ENCODE data around the gene RBM23. TPM values are rescaled to one million over a fixed set of nuclear protein-coding genes. Genes with fewer than 3 reads are reported as not detected.

Gene RBM23
- total and polyA plus RNA-seq, 10 of the 15 experiments (the other 5 are each of a cell fraction or from before 2014, with no cell fraction given): 54.0 to 72.6 (median 61.3) TPM

DNA sequence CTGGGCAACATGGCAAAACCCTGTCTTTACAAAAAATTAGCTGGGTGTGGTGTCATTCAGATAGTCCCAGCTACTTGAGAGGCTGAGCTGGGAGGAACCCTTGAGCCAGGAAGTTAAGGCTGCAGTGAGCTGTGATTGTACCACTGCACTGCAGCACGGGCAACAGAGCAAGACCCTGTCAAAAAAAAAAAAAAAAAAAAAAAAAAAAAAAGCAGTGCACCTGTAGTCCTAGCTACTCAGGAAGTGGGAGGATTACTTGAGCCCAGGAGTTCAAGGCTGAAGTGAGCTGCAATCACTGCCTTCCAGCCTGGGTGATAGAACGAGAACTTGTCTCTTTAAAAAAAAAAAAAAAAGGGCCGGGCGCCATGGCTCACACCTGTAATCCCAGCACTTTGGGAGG, 30.3 kb downstream of the RBM23 start:
- ChIA-PET SMC1A (ENCODE audit: uncharacterized antibody, unreplicated experiment) (interaction anchor here (0.6 to 9.5 kb wide), 20 partner anchors 8 to 569 kb away, joined by 3 to 110 read pairs (median 4); partner anchors contain the start of genes HAUS4 and LRP10), RAD21 (ENCODE audit: unreplicated experiment) (interaction anchor here (0.6 to 4.2 kb wide), 28 partner anchors 11 to 1478 kb away, joined by 3 to 50 read pairs (median 4); partner anchors contain the start of genes HAUS4, LRP10, OXA1L and PRMT5), POLR2A (interaction anchor here (0.6 to 6.0 kb wide), 21 partner anchors 11 to 1506 kb away, joined by 3 to 51 read pairs (median 4); partner anchors contain the start of genes LRP10, OXA1L, PABPN1 and PRMT5), CTCF (interaction anchor here (0.6 to 10.8 kb wide), 16 partner anchors 11 to 333 kb away, joined by 3 to 174 read pairs (median 6); partner anchors contain the start of genes HAUS4, LRP10 and PRMT5)
- Histone ChIP-seq H3K4me3 (peak overlapping the region; percentile 91), H2AFZ (ENCODE audit: control insufficient read depth, low read depth, low read length) (no peak overlapping the region), H4K20me1 (ENCODE audit: control insufficient read depth, insufficient read depth) (no peaks in the 10 kb centered on the region), H3K4me2 (ENCODE audit: control insufficient read depth, insufficient read depth) (peak overlapping the region; percentile 89), H3K27ac (ENCODE audit: control insufficient read depth, insufficient read depth) (peak overlapping the region; percentile 86), H3K36me3 (ENCODE audit: control insufficient read depth in 2 of 2, insufficient read depth in 2 of 2, low read length in 1 of 2) (no peaks in the 10 kb centered on the region; a peak in 1 of 4 replicates), H3K27me3 (replicated peaks in 1 of 2; ENCODE audit: control insufficient read depth in 2 of 2, insufficient read depth in 2 of 2, low read length in 1 of 2) (no peaks in the 10 kb centered on the region), H3K4me1 (ENCODE audit: control insufficient read depth, insufficient read depth, low read length) (peaks cover 34% of the 10 kb centered on the region), H3K79me2 (ENCODE audit: control insufficient read depth, insufficient read depth, low read length) (peaks cover 5% of the 10 kb centered on the region), H3K9ac (ENCODE audit: control insufficient read depth, insufficient read depth, low read length) (peak overlapping the region; percentile 88; the same call in 1 of the 2 replicates), H3K9me3 (replicated peaks; ENCODE audit: control insufficient read depth, insufficient read depth, low read length) (no peaks in the 10 kb centered on the region)
- in situ Hi-C loops (cut with MboI): no loop called here
- intact Hi-C loops (cut with micrococcal nuclease; ENCODE audit: unreplicated experiment): no loop called here
- BruUV-seq (replicated peaks): no TSS peak
- 0% methylated on average over 1 of the region's 4 CpGs for WGBS (ENCODE audit: insufficient coverage, insufficient replicate concordance, low lambda C conversion rate, missing lambda C conversion rate)
- no peak for FAIRE-seq
- TF ChIP-seq POU2F2 (IDR thresholded peaks at IDR 0.05; ENCODE audit: borderline replicate concordance, low read depth, low read length): no peak
- no peak for TF ChIP-seq RELA (IDR thresholded peaks at IDR 0.05; ENCODE audit: borderline replicate concordance, partially characterized antibody)
- TF ChIP-seq FOXM1 (IDR thresholded peaks at IDR 0.05; ENCODE audit: low read depth, low read length): no peak
- 0 out of 2 replicates have a peak, but pooled peaks have one; percentile 23 for TF ChIP-seq YY1 (IDR thresholded peaks at IDR 0.05; ENCODE audit: low read depth, low read length)
- no peak for TF ChIP-seq ZZZ3 (IDR thresholded peaks at IDR 0.05; ENCODE audit: control insufficient read depth, insufficient read length, low read depth)
- no peak for TF ChIP-seq IRF3 (IDR thresholded peaks at IDR 0.05)
- TF ChIP-seq IKZF2 (IDR thresholded peaks at IDR 0.05): no peak
- no peak for TF ChIP-seq RELB (IDR thresholded peaks at IDR 0.05; ENCODE audit: low read depth)
- TF ChIP-seq ZNF384 (IDR thresholded peaks at IDR 0.05; ENCODE audit: borderline replicate concordance, low read depth, low read length): peak; percentile 82
- no peak for TF ChIP-seq CHD2 (IDR thresholded peaks at IDR 0.05; ENCODE audit: borderline replicate concordance, low read depth, low read length)
- peak; percentile 22 for ATAC-seq
- peak; percentile 62 for DNase-seq (ENCODE audit: low read depth, low spot score)

Measured in GM12878 (cell line).